Motor neuron (in vitro differentiated cells): ENCODE measurements around the gene LLCFC1. TPM values are rescaled to one million over a fixed set of nuclear protein-coding genes. Genes with fewer than 3 reads are reported as not detected.
"Not testable (repeated sequence)": the region's sequence is repeated elsewhere in the genome, so short reads cannot be mapped to it uniquely, and the experiment has no call there.

Source experiments
- ATAC-seq, 8 experiments: fragments of 200-7000 bp; cut with Tn5 transposase; replicated peaks in 6 of 8; 2 replicates each; pipeline ENCODE4 v1.8.0; 2021; ENCODE audit warnings: mild to moderate bottlenecking in 8 of 8, moderate library complexity in 8 of 8
- H3K27ac ChIP-seq, 2 donors: fragments of 250-450 bp; sonication (Bioruptor Pico); 2 replicates each; pipeline ENCODE4 v1.9.0; 2021; ENCODE audit warnings: antibody characterized with exemption in 2 of 2, mild to moderate bottlenecking in 2 of 2, moderate library complexity in 1 of 2
- H3K4me1 ChIP-seq, 2 donors: fragments of 250-450 bp; sonication (Bioruptor Pico); replicated peaks in 1 of 2; 2 replicates each; pipeline ENCODE4 v1.6.1; 2021; ENCODE audit warnings: antibody characterized with exemption in 2 of 2, mild to moderate bottlenecking in 2 of 2, moderate library complexity in 1 of 2
- H3K4me3 ChIP-seq, 5 donors: fragments of 250-450 bp; sonication (Bioruptor Pico); 2 replicates each; pipeline ENCODE4 v1.9.0; 2021; ENCODE audit warnings: antibody characterized with exemption in 5 of 5, mild to moderate bottlenecking in 5 of 5, moderate library complexity in 4 of 5
- WGBS, 10 experiments: fragments of 450-650 bp; shearing (Covaris generic); methylation state at CpG; one replicate each; pipeline ENCODE4 v1.0.0; 2022; 5-methylcytosine and 5-hydroxymethylcytosine counted together
- in situ Hi-C, 9 experiments: fragments of 400-800 bp; cut with MboI; loops; one replicate each; pipeline ENCODE4 v1.15.0; 2021; ENCODE audit warnings: low sequenced_read_pairs in 9 of 9, low pct_unique_long_range_greater_than_20kb in 2 of 9; ENCODE audit not compliant: unreplicated experiment in 9 of 9
- total RNA-seq, 8 experiments: library from RNA; unstranded; fragments of 300-600 nt; gene quantifications; 2 replicates each; pipeline versions ENCODE4 v1.2.3 to v1.2.4, GENCODE V29; 2022

LLCFC1 gene
- total RNA-seq, 8 experiments from 2014 or later, result 0.29 TPM; not detected in 7

GRCh38 chr7:142957723-142958122 is 18.4 kb downstream of the LLCFC1 start:
- no peak overlapping the region for H3K27ac ChIP-seq
- in situ Hi-C loops, result no loop called here
- no peak for ATAC-seq
- no peak overlapping the region for H3K4me3 ChIP-seq
- 20 to 77% (median 49%) methylated on average over 1 to 6 of the region's 8 CpGs; no CpG with 5 or more reads in 2 of the 10 experiments for WGBS, 10 experiments
- H3K4me1 ChIP-seq, result no peaks in the 10 kb centered on the region

DNA sequence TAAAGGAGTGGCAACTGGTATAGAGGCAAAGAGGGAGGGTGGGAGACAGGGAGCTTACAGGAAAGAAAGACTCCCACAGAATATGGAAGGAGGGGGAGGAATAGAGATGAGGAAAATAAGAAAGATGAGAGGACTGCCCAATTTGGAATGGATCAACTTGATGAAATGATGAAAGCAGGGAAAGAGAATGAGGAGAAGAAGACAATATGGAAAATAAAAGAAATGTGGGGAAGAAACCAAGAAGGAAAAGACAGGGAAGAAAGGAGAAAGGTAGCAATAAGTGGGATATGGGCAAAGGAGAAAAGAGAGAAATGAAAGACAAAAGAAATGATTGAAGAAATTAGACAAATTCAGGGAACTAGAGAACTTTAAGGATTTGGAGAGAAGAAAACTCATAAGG is 19.9 kb downstream of the LLCFC1 start:
- H3K27ac ChIP-seq, result no peak overlapping the region
- in situ Hi-C loops, result no loop called here
- no peak for ATAC-seq
- no peaks in the 10 kb centered on the region for H3K4me1 ChIP-seq
- no peak overlapping the region for H3K4me3 ChIP-seq

- in situ Hi-C loops, result no loop called here
- 41 to 90% (median 77%) methylated on average over 1 to 4 of the region's 5 CpGs; no CpG with 5 or more reads in 5 of the 10 experiments for WGBS, 10 experiments
Observed at GRCh38 chr7:142960955-142961512, 21.8 kb downstream of the LLCFC1 start.

GRCh38 chr7:142961595-142961972 is 22.3 kb downstream of the LLCFC1 start:
- ATAC-seq, result no peak
- Histone ChIP-seq H3K4me1 (no peaks in the 10 kb centered on the region), H3K27ac (no peak overlapping the region), H3K4me3 (no peak overlapping the region)
- in situ Hi-C loops, result no loop called here
- whole genome bisulfite sequencing, 10 experiments, result 41 to 93% (median 75%) methylated on average over 1 to 3 of the region's 4 CpGs; no CpG with 5 or more reads in 5 of the 10 experiments

More at GRCh38 chr7:142960955-142961512, 21.8 kb downstream of the LLCFC1 start:
- H3K27ac ChIP-seq, result no peak overlapping the region
- ATAC-seq, result no peak
- H3K4me3 ChIP-seq, result no peak overlapping the region
- no peaks in the 10 kb centered on the region for H3K4me1 ChIP-seq

- ATAC-seq, result no peak
Observed at GRCh38 chr7:142961973-142962926, 23.0 kb downstream of the LLCFC1 start, which contains the start of gene KEL. Gene KEL (minus strand): TSS chr7:142962363. CDS start chr7:142962206, 157 bp downstream.

GRCh38 chr7:142962991-142963390 is 23.7 kb downstream of the LLCFC1 start:
- ATAC-seq, result no peak
- H3K4me3 ChIP-seq, result no peak overlapping the region
- WGBS, 10 experiments, result 0 to 20% (median 0%) methylated on average over 1 of the region's 1 CpG; no CpG with 5 or more reads in 5 of the 10 experiments
- H3K4me1 ChIP-seq, result no peaks in the 10 kb centered on the region
- no peak overlapping the region for H3K27ac ChIP-seq
- in situ Hi-C loops, result no loop called here

More at GRCh38 chr7:142961973-142962926, 23.0 kb downstream of the LLCFC1 start, which contains the start of gene KEL:
- H3K4me3 ChIP-seq, result no peak within 1 kb of the TSS
- H3K27ac ChIP-seq, result no peak within 1 kb of the TSS
- WGBS, 10 experiments, result 62 to 100% (median 87%) methylated on average over 2 to 6 of the region's 9 CpGs
- in situ Hi-C loops, result no loop called here
- H3K4me1 ChIP-seq, result no peaks in the 10 kb centered on the region

GRCh38 chr7:142963993-142964392 is 24.7 kb downstream of the LLCFC1 start:
- Histone ChIP-seq H3K27ac (no peak overlapping the region), H3K4me1 (no peaks in the 10 kb centered on the region), H3K4me3 (no peak overlapping the region)
- ATAC-seq, result no peak
- in situ Hi-C loops, result no loop called here
- 0 to 100% (median 57%) methylated on average over 1 to 2 of the region's 2 CpGs; no CpG with 5 or more reads in 3 of the 10 experiments for WGBS, 10 experiments

- WGBS, 10 experiments, result 8 to 96% (median 85%) methylated on average over 3 to 5 of the region's 6 CpGs; no CpG with 5 or more reads in 1 of the 10 experiments
- H3K4me1 ChIP-seq, result no peaks in the 10 kb centered on the region
- no peak overlapping the region for H3K27ac ChIP-seq
- no peak for ATAC-seq
- no peak overlapping the region for H3K4me3 ChIP-seq
- in situ Hi-C loops, result no loop called here
Observed at GRCh38 chr7:142964502-142965246, 25.4 kb downstream of the LLCFC1 start.

- no peaks in the 10 kb centered on the region for H3K4me1 ChIP-seq
- WGBS, 10 experiments, result 0 to 96% (median 61%) methylated on average over 1 to 4 of the region's 4 CpGs
Observed at GRCh38 chr7:142968229-142968628, 28.9 kb downstream of the LLCFC1 start.

GRCh38 chr7:142969183-142969582 is 29.9 kb downstream of the LLCFC1 start:
- no peak overlapping the region for H3K27ac ChIP-seq
- WGBS, 10 experiments, result 0 to 91% (median 62%) methylated on average over 1 to 4 of the region's 4 CpGs
- no peak for ATAC-seq
- in situ Hi-C loops, result no loop called here
- no peaks in the 10 kb centered on the region for H3K4me1 ChIP-seq
- no peak overlapping the region for H3K4me3 ChIP-seq

More at GRCh38 chr7:142968229-142968628, 28.9 kb downstream of the LLCFC1 start:
- no peak overlapping the region for H3K27ac ChIP-seq
- ATAC-seq, result no peak
- in situ Hi-C loops, result no loop called here
- H3K4me3 ChIP-seq, result no peak overlapping the region

GRCh38 chr7:142974626-142975025 is 35.3 kb downstream of the LLCFC1 start:
- WGBS, 10 experiments, result 0 to 88% (median 60%) methylated on average over 1 to 3 of the region's 3 CpGs; no CpG with 5 or more reads in 3 of the 10 experiments
- H3K4me3 ChIP-seq, result no peak overlapping the region
- no peak overlapping the region for H3K27ac ChIP-seq
- ATAC-seq, result no peak
- in situ Hi-C loops, result loop anchor here in 1 of 9 experiments (25.0 kb wide), 1 partner anchor 87 kb away; the partner anchor contains the start of gene TRPV6
- H3K4me1 ChIP-seq, result no peaks in the 10 kb centered on the region

DNA sequence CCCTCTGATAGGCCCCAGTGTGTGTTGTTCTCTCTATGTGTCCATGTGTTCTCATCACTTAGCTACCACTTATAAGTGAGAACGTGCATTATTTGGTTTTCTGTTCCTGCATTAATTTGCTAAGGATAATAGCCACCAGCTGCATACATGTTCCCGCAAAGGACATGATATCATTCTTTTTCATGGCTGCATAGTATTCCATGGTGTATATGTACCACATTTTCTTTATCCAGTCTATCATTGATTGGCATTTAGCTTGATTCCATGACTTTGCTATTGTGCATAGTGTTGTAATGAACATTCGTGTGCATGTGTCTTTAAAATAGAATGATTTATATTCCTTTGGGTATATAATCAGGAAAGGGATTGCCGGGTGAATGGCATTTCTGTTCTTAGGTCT is 39.1 kb downstream of the LLCFC1 start:
- in situ Hi-C loops, result loop anchor here in 1 of 9 experiments (25.0 kb wide), 1 partner anchor 91 kb away; the partner anchor contains the start of gene TRPV6
- WGBS, 10 experiments, result 16 to 100% (median 66%) methylated on average over 1 to 4 of the region's 4 CpGs

More for the DNA sequence above, 39.1 kb downstream of the LLCFC1 start:
- not testable (repeated sequence) for H3K4me3 ChIP-seq, H3K4me1 ChIP-seq, ATAC-seq, H3K27ac ChIP-seq
